ENCODE data around the gene AGO4. TPM values are rescaled to one million over a fixed set of nuclear protein-coding genes. Genes with fewer than 3 reads are reported as not detected.
"Not testable (repeated sequence)": the region's sequence is repeated elsewhere in the genome, so short reads cannot be mapped to it uniquely, and the experiment has no call there.

Gene AGO4
- total RNA-seq, 1 donor from 2014 or later, result 14.0 TPM

DNA sequence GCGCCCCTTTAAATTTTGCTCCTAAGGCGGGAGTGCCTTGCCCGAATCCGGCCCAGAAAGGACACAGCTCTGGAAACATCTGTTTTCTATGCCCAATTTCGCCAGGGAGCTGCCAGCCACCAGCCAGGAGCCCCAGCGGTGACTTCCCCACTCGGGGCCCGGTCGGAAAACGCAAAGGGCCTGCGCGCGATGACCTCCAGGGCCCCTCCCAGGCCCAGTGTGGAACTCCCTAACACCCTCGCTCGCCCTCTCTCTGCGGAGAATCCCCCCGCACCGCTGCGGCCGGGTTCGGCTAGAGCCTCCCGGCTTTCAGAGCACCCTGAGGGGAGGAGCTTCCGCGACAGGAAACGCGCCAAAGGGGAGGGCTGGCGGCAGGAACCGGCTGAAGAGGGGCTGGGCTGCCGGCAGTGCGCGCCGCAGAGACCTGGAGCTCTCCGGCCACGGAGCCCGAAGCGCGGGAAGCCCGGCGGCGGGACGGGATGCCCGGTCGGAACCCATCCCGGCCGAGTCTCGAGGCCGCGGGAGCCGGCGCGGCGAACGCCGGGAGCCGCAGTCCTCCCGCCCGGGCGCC is 38.5 kb upstream of the AGO4 start:
- Histone ChIP-seq H3K36me3 (ENCODE audit: control insufficient read depth, insufficient read depth, low read length) (no peaks in the 10 kb centered on the region), H3K4me3 (ENCODE audit: low read depth, low read length) (peak overlapping the region; percentile 86), H3K27me3 (ENCODE audit: control insufficient read depth, insufficient read depth, low read length) (no peaks in the 10 kb centered on the region)
- TF ChIP-seq, protein P1, sequence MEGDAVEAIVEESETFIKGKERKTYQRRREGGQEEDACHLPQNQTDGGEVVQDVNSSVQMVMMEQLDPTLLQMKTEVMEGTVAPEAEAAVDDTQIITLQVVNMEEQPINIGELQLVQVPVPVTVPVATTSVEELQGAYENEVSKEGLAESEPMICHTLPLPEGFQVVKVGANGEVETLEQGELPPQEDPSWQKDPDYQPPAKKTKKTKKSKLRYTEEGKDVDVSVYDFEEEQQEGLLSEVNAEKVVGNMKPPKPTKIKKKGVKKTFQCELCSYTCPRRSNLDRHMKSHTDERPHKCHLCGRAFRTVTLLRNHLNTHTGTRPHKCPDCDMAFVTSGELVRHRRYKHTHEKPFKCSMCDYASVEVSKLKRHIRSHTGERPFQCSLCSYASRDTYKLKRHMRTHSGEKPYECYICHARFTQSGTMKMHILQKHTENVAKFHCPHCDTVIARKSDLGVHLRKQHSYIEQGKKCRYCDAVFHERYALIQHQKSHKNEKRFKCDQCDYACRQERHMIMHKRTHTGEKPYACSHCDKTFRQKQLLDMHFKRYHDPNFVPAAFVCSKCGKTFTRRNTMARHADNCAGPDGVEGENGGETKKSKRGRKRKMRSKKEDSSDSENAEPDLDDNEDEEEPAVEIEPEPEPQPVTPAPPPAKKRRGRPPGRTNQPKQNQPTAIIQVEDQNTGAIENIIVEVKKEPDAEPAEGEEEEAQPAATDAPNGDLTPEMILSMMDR (IDR thresholded peaks at IDR 0.05; ENCODE audit: insufficient read depth, low read length, severe bottlenecking), result no peak
- no peak for FAIRE-seq
- peak; percentile 77 for DNase-seq (ENCODE audit: low read depth)

DNA sequence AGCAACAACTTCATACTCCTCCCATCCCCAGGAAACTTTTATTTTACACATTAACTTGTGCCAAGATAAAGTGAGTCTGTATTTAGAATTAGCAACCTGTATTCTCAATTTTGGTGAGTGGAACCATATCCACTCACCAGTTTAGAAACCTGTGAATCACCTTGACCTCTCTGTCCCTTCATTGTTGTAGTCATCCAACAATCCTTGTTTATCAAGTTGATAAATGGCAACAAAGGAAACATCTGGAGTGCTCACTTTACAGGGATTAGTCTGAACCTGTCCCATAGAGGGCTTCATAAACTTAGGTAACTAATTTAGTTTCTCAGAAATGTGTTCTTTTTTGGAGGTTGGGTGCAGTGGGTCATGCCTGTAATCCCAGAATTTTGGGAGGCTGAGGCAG is 34.1 kb upstream of the AGO4 start:
- no peaks in the 10 kb centered on the region for H3K36me3 ChIP-seq (ENCODE audit: control insufficient read depth, insufficient read depth, low read length)
- FAIRE-seq, result no peak
- no peaks in the 10 kb centered on the region for H3K27me3 ChIP-seq (ENCODE audit: control insufficient read depth, insufficient read depth, low read length)
- DNase-seq (ENCODE audit: low read depth), result peak; percentile 57
- H3K4me3 ChIP-seq (ENCODE audit: low read depth, low read length), result no peak overlapping the region
- TF ChIP-seq, protein P1 (IDR thresholded peaks at IDR 0.05; ENCODE audit: insufficient read depth, low read length, severe bottlenecking), result no peak

DNA sequence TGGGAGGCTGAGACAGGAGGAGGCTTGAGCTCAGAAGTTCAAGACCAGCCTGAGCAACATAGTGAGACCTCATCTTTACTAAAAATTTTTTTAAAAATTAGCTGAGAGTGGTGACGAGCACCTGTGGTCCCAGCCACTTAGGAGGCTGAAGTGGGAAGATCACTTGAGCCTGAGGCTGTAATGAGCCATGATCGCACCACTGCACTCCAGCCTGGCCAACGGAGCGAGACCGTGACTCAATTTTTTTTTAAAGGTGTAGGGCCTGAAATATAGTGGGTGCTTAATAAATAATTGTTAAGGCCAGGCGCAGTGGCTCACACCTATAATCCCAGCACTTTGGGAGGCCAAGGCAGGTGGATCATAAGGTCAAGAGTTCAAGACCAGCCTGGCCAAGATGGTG is 31.6 kb upstream of the AGO4 start:
- not testable (repeated sequence) for H3K4me3 ChIP-seq (ENCODE audit: low read depth, low read length); H3K27me3 ChIP-seq (ENCODE audit: control insufficient read depth, insufficient read depth, low read length); DNase-seq (ENCODE audit: low read depth); FAIRE-seq; H3K36me3 ChIP-seq (ENCODE audit: control insufficient read depth, insufficient read depth, low read length)

DNA sequence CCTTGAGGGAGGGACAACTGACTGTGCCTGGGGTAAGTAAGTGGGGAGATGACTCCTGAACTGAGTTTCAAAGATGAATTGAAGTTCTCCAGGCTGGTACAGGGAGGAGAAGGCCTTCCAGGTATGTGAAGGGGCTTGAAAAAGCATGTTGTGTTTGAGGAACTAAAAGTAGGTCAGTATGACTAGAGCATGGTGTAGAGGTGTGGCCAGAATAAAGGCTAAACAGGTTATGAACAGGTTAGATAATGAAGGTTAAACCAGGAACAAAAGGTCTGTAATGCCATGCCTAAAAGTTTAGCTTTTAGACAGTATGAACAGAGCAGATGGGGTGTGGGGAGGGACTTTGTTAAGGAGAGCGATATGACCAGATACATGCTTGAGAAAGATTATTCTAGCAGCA is 30.7 kb upstream of the AGO4 start:
- no peaks in the 10 kb centered on the region for H3K27me3 ChIP-seq (ENCODE audit: control insufficient read depth, insufficient read depth, low read length)
- peak; percentile 36 for FAIRE-seq
- TF ChIP-seq, protein P1 (IDR thresholded peaks at IDR 0.05; ENCODE audit: insufficient read depth, low read length, severe bottlenecking), result no peak

DNA sequence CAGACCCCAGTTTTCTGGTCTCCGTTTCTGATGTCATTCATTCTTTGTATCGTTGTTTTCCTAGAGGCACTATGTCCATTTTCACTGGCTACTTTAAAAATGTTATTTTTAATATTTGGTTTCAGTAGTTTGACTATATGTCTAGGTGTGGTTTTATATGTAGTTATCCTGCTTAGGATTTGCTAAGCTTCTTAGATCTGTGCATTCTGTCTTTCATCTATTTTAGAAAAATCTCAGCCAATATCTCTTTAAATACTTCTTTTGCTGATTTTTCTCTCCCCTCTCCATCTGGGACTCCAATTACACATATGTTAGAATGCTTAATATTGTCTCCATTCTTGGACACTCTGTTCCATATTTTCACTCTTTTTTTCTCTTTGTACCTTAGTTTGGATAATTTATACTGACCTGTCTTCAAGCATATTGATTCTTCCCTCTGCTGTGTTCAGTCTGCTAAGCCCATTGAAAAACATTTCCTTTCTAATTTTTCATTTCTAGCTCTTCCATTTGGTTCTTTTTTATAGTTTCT is 24.7 kb upstream of the AGO4 start:
- Histone ChIP-seq H3K27me3 (ENCODE audit: control insufficient read depth, insufficient read depth, low read length) (no peaks in the 10 kb centered on the region), H3K4me3 (ENCODE audit: low read depth, low read length) (no peak overlapping the region), H3K36me3 (ENCODE audit: control insufficient read depth, insufficient read depth, low read length) (no peaks in the 10 kb centered on the region)
- no peak for FAIRE-seq
- TF ChIP-seq, protein P1 (IDR thresholded peaks at IDR 0.05; ENCODE audit: insufficient read depth, low read length, severe bottlenecking), result no peak
- DNase-seq (ENCODE audit: low read depth), result no peak

More for the DNA sequence above, 30.7 kb upstream of the AGO4 start:
- Histone ChIP-seq H3K36me3 (ENCODE audit: control insufficient read depth, insufficient read depth, low read length) (no peaks in the 10 kb centered on the region), H3K4me3 (ENCODE audit: low read depth, low read length) (no peak overlapping the region)
- DNase-seq (ENCODE audit: low read depth), result no peak

DNA sequence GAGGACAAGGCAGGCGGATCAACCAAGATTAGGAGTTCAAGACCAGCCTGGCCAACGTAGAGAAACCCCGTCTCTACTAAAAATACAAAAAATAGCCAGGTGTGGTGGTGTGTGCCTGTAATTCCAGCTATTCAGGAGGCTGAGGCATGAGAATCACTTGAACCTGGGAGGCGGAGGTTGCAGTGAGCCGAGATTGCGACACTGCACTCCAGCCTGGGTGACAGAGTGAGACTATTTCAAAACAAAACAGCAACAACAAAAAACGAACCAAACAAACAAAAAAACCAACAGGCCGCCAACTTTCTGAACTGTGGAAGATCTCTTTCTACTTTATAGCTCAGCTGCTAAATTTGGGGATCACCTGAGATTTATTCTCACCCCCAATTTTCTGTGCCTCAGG is 23.5 kb upstream of the AGO4 start:
- H3K4me3 ChIP-seq (ENCODE audit: low read depth, low read length); FAIRE-seq; H3K27me3 ChIP-seq (ENCODE audit: control insufficient read depth, insufficient read depth, low read length): not testable (repeated sequence)

DNA sequence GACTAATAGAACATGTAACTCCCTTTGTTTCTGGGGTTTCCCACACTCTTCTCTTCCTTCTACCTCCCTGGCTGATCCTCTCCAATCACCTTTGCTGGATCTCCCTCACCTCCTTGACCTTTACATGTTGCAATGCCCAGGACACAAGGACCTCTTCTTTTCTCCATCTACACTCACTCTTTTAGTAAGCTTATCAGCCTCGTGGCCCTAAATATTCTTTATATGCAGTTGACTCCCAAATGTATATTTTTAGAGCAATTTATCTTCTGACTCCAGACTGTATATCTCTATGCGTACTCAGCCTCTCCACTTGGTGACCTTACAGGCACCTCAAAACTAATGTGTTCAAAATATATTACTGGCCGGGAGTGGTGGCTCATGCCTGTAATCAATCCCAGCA is 19.7 kb upstream of the AGO4 start:
- Histone ChIP-seq H3K36me3 (ENCODE audit: control insufficient read depth, insufficient read depth, low read length) (no peaks in the 10 kb centered on the region), H3K27me3 (ENCODE audit: control insufficient read depth, insufficient read depth, low read length) (no peaks in the 10 kb centered on the region), H3K4me3 (ENCODE audit: low read depth, low read length) (no peak overlapping the region)
- no peak for DNase-seq (ENCODE audit: low read depth)
- TF ChIP-seq, protein P1 (IDR thresholded peaks at IDR 0.05; ENCODE audit: insufficient read depth, low read length, severe bottlenecking), result no peak
- no peak for FAIRE-seq

More for the DNA sequence above, 23.5 kb upstream of the AGO4 start:
- not testable (repeated sequence) for DNase-seq (ENCODE audit: low read depth); H3K36me3 ChIP-seq (ENCODE audit: control insufficient read depth, insufficient read depth, low read length)
